Lower lobe of right lung (tissue), 2 donors: Measurements from ENCODE around the gene RAMP1. TPM values are rescaled to one million over a fixed set of nuclear protein-coding genes. Genes with fewer than 3 reads are reported as not detected.
A peak's percentile ranks its signal among the peaks of the same experiment; 100 is the strongest.
"Not testable (repeated sequence)": the region's sequence is repeated elsewhere in the genome, so short reads cannot be mapped to it uniquely, and the experiment has no call there.

Experiments
- ATAC-seq, 2 donors: fragments of 200-7000 bp; cut with Tn5 transposase; one replicate each; pipeline ENCODE4 v1.9.1; 2020 to 2022; ENCODE audit warnings: mild to moderate bottlenecking in 2 of 2, moderate library complexity in 2 of 2
- DNase-seq: peaks from one replicate; pipeline ENCODE4 v3.0.0-alpha.2; 2020
- H3K27ac ChIP-seq: fragments of 200-600 bp; one replicate; pipeline ENCODE4 v1.8.0; 2022
- H3K27me3 ChIP-seq: fragments of 200-600 bp; one replicate; pipeline ENCODE4 v1.8.0; 2022; ENCODE audit warnings: low read depth
- H3K36me3 ChIP-seq: fragments of 200-600 bp; one replicate; pipeline ENCODE4 v1.8.0; 2022; ENCODE audit warnings: mild to moderate bottlenecking
- H3K4me1 ChIP-seq: fragments of 200-600 bp; one replicate; pipeline ENCODE4 v1.8.0; 2022
- H3K4me3 ChIP-seq: fragments of 200-600 bp; one replicate; pipeline ENCODE4 v1.8.0; 2022; ENCODE audit warnings: mild to moderate bottlenecking
- H3K9me3 ChIP-seq: fragments of 200-600 bp; one replicate; pipeline ENCODE4 v1.8.0; 2022
- intact Hi-C: fragments of 100-400 bp; cut with DNase I; formaldehyde crosslinking; loops from one replicate; pipeline ENCODE4 v1.11.0; 2022
- total RNA-seq: library from RNA; stranded (reverse); fragmentation: NEBNext Ultra II Directional; extraction: Animal tissue kit (Norgen Biotek cat#: 25700); gene quantifications from one replicate; pipeline ENCODE4 v1.2.1, GENCODE V29; 2021
- TF ChIP-seq, protein P1 (sequence below): fragments of 200-600 bp; IDR thresholded peaks from one replicate; pipeline ENCODE4 v1.8.0; 2022; ENCODE audit warnings: antibody characterized with exemption, mild to moderate bottlenecking
- donor health status: DM: no; HTN: yes; CAD: no; lungs with severe emphysema.

The RAMP1 gene
- total RNA-seq, 1 donor from 2014 or later = 5.1 TPM

DNA sequence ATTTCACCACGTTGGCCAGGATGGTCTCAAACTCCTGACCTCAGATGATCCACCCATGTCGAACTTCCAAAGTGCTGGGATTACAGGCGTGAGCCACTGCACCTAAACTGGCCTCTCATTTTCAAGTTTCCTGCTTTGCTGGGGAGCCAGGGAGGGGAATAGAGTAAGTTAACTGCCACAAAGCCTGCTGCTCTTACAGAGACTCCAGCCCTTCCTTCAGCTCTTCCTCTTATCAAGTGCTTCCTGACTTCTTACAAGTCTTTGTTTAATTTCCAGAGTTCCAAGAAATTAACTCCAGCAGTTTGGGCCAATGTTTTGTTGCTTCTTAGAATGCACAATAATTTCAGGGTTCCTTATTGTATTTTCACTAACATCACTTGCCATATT, 83.1 kb downstream of the RAMP1 start:
- no peak overlapping the region for H3K4me3 ChIP-seq
- H3K27me3 ChIP-seq = no peaks in the 10 kb centered on the region
- no peak for ATAC-seq
- intact Hi-C loops = no loop called here
- H3K27ac ChIP-seq = no peak overlapping the region
- no peaks in the 10 kb centered on the region for H3K36me3 ChIP-seq
- TF ChIP-seq, protein P1, sequence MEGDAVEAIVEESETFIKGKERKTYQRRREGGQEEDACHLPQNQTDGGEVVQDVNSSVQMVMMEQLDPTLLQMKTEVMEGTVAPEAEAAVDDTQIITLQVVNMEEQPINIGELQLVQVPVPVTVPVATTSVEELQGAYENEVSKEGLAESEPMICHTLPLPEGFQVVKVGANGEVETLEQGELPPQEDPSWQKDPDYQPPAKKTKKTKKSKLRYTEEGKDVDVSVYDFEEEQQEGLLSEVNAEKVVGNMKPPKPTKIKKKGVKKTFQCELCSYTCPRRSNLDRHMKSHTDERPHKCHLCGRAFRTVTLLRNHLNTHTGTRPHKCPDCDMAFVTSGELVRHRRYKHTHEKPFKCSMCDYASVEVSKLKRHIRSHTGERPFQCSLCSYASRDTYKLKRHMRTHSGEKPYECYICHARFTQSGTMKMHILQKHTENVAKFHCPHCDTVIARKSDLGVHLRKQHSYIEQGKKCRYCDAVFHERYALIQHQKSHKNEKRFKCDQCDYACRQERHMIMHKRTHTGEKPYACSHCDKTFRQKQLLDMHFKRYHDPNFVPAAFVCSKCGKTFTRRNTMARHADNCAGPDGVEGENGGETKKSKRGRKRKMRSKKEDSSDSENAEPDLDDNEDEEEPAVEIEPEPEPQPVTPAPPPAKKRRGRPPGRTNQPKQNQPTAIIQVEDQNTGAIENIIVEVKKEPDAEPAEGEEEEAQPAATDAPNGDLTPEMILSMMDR = no peak
- H3K9me3 ChIP-seq = no peaks in the 10 kb centered on the region
- no peaks in the 10 kb centered on the region for H3K4me1 ChIP-seq
- DNase-seq = no peak

DNA sequence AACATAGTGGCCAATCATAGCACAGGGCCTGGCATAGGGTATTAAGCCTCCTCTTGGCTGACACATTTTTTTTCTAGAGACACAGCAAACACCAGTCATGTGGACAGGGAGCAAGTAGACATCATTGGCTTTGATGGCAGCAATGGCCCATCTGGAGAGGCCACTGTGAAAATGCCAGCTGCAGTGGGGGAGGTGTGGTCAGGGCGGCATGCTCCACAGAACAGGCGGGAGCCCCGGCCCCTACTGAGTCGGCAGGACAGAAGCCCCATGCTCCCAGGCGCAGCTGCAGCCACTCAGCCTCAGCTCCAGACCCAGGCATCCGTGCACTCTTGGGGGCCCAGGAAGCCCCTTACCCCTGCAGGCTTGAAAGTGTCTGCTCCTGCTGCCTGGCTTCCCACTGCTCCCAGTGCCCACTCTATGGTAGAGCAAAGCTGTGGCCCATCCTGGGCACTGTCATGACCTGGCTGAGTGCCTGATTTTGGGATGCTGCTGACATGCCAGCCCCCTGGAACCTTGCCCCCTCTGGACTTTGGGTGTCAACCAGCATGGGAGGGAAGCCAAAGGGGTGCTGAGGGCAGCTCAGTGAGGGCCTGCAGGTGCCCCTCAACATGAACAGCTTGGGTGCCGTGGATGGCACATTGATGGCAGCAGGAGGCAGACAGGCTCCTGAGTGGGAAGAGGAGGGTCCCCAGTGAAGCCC, 84.1 kb downstream of the RAMP1 start:
- Histone ChIP-seq H3K4me3 (no peak overlapping the region), H3K9me3 (no peaks in the 10 kb centered on the region), H3K4me1 (no peaks in the 10 kb centered on the region), H3K27me3 (no peaks in the 10 kb centered on the region), H3K27ac (no peak overlapping the region), H3K36me3 (no peaks in the 10 kb centered on the region)
- DNase-seq (no peak), ATAC-seq (peak in 1 of 2 donors; percentile 11)
- intact Hi-C loops = no loop called here
- TF ChIP-seq, protein P1 = no peak

- H3K4me3 ChIP-seq = no peak overlapping the region
- H3K36me3 ChIP-seq = no peaks in the 10 kb centered on the region
- no peak overlapping the region for H3K27ac ChIP-seq
- no peak for ATAC-seq
- intact Hi-C loops = no loop called here
- no peaks in the 10 kb centered on the region for H3K4me1 ChIP-seq
- TF ChIP-seq, protein P1 = no peak
- H3K9me3 ChIP-seq = no peaks in the 10 kb centered on the region
- no peak for DNase-seq
- no peaks in the 10 kb centered on the region for H3K27me3 ChIP-seq
Observed at GRCh38 chr2:237944302-237944701, 84.9 kb downstream of the RAMP1 start.

- no peaks in the 10 kb centered on the region for H3K27me3 ChIP-seq
Observed at GRCh38 chr2:237946423-237946822, 87.0 kb downstream of the RAMP1 start.

GRCh38 chr2:237951354-237951753, 91.9 kb downstream of the RAMP1 start:
- intact Hi-C loops, H3K9me3 ChIP-seq, DNase-seq, H3K27ac ChIP-seq, ATAC-seq, H3K4me3 ChIP-seq, H3K36me3 ChIP-seq, H3K4me1 ChIP-seq: not testable (repeated sequence)
- H3K27me3 ChIP-seq = peaks cover 25% of the 10 kb centered on the region

More at GRCh38 chr2:237946423-237946822, 87.0 kb downstream of the RAMP1 start:
- no peak for ATAC-seq
- Histone ChIP-seq H3K36me3 (no peaks in the 10 kb centered on the region), H3K4me1 (no peaks in the 10 kb centered on the region), H3K4me3 (no peak overlapping the region), H3K27ac (no peak overlapping the region), H3K9me3 (no peaks in the 10 kb centered on the region)
- TF ChIP-seq, protein P1 = no peak
- intact Hi-C loops = no loop called here
- no peak for DNase-seq

DNA sequence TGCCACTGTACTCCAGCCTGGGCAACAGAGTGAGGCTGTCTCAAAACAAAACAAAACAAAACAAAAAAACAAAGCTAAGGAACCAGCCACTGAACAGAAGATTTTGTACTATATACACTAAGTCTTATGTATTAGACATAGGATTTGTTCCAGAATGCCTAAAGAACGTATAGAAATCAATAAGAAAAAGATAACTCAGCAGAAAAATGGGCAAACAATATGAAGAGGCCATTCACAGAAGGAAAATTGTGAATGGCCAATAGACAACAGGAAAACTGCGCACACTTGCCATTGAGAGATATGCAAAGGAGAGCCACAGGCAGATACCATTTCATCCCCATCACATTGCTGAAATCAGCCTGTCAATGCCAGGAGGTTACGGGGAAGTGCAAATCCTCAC, 92.5 kb downstream of the RAMP1 start:
- ATAC-seq (no peak), DNase-seq (no peak)
- H3K27me3 ChIP-seq = peaks cover 30% of the 10 kb centered on the region
- H3K9me3 ChIP-seq = no peaks in the 10 kb centered on the region
- TF ChIP-seq, protein P1 = no peak
- H3K36me3 ChIP-seq = no peaks in the 10 kb centered on the region
- H3K4me1 ChIP-seq = peaks cover 10% of the 10 kb centered on the region
- H3K27ac ChIP-seq = no peak overlapping the region
- no peak overlapping the region for H3K4me3 ChIP-seq
- intact Hi-C loops = no loop called here
